Measurements from ENCODE around the gene ZSWIM7.

Gene ZSWIM7

DNA sequence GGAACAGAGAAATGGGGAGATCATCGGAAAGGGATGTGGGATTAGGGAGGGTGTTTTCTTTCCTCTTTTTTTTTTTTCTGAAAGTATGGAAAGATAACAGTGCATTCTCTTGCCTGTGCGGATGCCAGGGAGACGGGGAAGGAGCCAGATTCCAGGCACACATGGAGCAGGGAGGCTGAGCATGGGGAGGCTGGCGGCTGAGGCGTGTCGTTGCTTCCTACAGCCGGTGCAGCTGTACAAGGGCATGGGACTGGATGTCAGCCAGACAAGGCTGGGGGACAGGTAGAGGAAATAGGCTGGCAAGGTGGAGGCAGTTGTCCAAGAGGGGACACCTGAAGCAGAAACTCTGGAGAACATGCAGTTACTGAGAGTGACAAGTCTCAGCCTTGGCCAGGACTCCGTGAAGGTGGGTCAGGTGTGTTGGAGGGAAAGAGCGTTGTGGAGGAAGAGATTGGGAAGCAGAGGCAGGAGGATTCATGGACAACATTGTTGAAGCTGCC is 71.2 kb downstream of the ZSWIM7 start:
- no peak for DNase-seq

All from right forelimb (tissue), 1 donor.